Measurements from ENCODE around the gene KIF16B.

DNA sequence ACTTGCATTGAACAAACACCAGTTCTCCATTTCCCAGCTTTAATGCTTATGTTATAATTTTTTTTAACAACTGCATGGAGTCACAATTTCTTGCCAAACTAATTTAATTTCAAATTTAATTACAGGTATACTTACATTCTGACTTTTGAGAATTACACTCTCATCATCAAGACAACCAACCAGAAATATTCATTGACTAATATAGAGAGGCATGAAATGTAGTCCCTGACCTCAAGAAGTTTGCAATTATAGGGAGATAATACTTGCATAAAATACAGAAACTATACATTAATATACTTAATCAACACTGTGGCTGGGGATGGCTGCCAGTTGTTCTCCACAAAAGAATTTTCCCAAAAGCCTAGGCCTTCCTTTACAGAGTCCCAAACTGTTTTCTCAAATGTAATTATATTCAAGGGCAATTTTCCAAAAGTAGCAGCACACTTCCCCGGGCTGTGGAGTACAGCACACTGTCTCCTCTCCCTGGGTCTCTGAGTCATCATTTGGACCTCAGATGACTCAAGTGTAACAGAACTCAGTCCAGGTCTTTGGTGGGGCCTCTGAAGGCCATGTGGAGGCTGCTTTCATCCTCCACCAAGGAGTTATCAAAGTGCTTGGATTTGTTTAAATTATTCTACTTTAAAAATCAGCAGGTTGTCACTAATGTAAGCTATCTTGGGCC lies 114.1 kb downstream of the KIF16B start:
- TF ChIP-seq, protein P1, sequence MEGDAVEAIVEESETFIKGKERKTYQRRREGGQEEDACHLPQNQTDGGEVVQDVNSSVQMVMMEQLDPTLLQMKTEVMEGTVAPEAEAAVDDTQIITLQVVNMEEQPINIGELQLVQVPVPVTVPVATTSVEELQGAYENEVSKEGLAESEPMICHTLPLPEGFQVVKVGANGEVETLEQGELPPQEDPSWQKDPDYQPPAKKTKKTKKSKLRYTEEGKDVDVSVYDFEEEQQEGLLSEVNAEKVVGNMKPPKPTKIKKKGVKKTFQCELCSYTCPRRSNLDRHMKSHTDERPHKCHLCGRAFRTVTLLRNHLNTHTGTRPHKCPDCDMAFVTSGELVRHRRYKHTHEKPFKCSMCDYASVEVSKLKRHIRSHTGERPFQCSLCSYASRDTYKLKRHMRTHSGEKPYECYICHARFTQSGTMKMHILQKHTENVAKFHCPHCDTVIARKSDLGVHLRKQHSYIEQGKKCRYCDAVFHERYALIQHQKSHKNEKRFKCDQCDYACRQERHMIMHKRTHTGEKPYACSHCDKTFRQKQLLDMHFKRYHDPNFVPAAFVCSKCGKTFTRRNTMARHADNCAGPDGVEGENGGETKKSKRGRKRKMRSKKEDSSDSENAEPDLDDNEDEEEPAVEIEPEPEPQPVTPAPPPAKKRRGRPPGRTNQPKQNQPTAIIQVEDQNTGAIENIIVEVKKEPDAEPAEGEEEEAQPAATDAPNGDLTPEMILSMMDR (IDR thresholded peaks at IDR 0.05; ENCODE audit: low read depth, low read length, missing input control): no peak
- TF ChIP-seq, protein P2, sequence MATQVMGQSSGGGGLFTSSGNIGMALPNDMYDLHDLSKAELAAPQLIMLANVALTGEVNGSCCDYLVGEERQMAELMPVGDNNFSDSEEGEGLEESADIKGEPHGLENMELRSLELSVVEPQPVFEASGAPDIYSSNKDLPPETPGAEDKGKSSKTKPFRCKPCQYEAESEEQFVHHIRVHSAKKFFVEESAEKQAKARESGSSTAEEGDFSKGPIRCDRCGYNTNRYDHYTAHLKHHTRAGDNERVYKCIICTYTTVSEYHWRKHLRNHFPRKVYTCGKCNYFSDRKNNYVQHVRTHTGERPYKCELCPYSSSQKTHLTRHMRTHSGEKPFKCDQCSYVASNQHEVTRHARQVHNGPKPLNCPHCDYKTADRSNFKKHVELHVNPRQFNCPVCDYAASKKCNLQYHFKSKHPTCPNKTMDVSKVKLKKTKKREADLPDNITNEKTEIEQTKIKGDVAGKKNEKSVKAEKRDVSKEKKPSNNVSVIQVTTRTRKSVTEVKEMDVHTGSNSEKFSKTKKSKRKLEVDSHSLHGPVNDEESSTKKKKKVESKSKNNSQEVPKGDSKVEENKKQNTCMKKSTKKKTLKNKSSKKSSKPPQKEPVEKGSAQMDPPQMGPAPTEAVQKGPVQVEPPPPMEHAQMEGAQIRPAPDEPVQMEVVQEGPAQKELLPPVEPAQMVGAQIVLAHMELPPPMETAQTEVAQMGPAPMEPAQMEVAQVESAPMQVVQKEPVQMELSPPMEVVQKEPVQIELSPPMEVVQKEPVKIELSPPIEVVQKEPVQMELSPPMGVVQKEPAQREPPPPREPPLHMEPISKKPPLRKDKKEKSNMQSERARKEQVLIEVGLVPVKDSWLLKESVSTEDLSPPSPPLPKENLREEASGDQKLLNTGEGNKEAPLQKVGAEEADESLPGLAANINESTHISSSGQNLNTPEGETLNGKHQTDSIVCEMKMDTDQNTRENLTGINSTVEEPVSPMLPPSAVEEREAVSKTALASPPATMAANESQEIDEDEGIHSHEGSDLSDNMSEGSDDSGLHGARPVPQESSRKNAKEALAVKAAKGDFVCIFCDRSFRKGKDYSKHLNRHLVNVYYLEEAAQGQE (IDR thresholded peaks at IDR 0.05): no peak
- no peak for TF ChIP-seq TAF1 (conservative IDR thresholded peaks at IDR 0.05)
- TF ChIP-seq EGR1 (IDR thresholded peaks at IDR 0.05; ENCODE audit: low read depth in 2 of 2): no peak
- no peak for TF ChIP-seq RAD21 (IDR thresholded peaks at IDR 0.05)

Measured in liver (tissue), 3 donors.